HPDE6-E6E7 (cell line): ENCODE measurements around the gene PDE6G.

ENCODE experiments used
- DNase-seq: peaks from one replicate; pipeline ENCODE4 v3.0.0; 2011; ENCODE audit warnings: missing footprints; ENCODE audit errors: extremely low spot score

The PDE6G gene

DNA sequence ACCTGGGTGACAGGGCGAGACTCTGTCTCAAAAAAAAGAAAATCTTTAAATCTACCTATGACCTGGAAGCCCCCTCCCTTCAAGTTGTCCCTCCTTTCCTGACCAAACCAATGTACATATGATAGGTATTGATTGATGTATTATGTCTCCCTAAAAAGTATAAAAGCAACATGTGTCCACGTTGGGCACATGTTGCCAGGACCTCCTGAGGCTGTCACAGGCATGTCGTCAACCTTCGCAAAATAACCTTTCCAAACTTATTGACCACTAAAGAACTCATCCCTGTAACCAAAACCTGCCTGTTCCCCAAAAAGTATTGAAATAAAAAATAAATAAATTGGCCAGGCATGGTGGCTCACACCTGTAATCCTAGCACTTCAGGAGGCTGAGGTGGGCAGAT lies 5.7 kb upstream of the PDE6G start:
- DNase-seq, result no peak

DNA sequence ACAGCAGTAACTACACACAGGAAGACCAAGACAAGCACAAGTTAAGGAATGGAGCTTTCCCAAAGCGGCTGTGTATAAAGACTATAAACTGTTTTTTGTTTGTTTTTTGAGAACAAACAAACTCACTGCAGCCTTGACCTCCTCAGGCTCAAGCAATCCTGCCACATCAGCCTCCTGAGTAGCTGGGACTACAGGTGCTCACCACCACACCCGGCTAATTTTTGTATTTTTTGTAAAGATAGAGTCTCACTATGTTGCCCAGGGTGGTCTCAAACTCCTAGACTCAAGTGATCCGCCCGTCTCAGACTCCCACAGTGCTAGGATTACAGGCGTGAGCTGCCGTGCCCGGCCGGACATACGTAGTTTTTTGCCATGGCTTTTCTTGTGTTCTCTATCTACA lies 4.1 kb upstream of the PDE6G start:
- DNase-seq, result no peak

DNA sequence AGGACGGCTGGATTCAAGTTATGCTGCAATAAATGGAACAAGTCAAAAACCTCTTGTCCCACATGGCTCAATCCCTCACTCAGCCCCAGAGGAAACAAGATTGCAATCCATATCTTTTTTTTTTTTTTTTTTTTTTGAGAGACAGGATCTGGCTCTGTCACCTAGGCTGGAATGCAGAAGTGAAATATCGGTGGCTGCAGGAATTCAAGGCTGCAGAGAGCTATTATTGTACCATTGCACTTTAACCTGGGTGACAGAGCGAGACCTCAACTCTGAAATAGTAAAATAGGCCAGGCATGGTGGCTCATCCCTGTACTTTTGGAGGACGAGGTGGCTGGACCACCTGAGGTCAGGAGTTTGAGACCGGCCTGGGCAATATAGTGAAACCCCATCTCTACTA lies 2.7 kb upstream of the PDE6G start:
- no peak for DNase-seq

DNA sequence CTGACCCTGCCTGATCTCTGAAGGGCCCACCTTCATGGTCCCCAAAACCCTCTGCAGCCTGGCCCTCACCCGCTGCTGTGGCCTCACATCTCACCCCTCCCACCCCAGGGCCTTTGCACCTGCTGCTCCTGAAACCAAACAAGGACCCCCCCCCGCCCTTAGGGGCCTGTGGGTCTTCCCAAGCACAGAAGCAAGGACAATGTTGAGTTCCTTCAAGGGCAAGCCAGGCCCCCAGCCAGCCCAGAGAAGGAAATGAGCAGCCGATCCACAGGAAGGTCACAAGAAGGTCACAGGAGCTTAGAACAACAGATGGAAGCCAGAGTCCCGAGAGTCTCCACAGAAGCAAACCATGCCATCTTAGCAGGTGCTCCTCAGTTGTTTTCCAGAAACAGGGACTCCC lies 493 bp upstream of the PDE6G start:
- DNase-seq, result no peak

DNA sequence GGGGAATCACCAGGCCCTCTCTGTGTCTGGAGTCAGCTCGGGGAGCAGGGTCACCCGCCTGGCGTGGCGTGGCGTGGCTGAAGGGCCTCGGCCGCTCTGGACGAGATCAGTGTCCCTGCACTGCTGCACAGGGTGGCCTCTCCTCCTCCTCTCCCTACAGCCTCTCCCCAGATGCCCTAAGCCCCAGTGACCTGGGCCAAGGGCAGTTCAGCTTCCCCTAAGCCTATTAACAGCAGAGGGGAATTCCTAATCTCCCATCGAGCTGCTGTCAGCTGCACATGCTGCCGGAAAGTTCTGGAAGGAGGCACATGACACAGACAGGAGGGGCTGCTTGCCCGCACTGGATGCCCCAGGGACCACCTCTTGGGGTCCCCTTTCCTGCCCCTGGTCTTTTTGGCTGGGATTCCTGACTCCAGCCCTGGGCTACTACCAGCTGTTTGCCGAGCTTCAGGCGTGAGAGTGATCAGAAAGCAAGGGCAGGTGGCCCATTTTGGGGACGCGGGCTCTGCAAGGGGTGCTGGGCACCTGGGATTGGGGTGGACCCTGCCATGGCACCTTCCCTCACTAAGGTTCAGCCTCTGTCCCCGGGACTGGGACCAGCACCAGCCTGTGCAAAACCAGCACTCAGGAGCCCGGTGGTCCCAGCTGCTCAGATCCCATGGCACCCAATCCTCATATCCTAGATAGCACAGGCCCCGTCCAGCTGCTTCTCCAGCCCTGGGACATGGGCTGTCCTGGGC lies 794 bp downstream of the PDE6G start:
- DNase-seq, result no peak

DNA sequence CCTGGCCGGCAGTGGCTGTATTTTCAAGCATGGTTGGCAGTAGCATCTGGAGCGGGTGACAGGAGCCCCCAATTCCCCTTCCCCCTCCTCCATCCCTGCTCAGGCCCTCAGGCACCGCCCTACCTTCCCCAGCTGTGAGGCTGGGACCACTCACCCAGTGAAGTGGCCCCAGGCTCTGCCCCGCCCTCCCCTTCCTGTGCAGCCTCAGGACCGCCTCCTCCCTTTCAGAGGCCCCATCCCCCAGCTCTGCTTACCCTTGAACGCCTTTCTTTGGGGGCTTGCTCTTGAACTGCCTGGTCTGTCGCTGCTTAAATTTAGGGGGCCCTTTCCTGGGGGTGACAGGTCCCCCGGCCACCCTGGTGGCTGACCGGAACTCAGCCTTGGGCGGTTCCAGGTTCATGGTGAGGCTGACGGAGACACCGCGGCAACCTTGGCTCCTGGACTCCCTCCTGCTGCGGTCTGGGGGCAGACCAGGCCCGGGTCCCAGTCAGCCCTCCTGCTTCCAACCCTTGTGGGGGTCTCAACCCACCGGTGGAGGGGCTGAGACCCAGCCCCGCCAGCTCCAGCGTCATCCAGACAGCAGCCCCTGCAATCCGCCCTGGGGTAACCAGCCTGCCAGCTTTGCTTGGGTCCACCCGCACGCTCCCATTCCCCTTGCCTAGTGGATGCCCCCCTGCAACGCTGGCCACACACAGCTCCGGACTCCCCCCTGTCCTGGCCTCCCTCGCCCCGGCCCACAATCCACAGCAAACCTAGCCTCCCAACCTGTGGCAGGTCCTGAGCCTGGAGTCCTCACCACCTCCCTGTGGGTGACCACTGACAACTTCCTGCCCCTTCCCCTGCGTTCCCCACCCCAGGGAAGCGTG lies 3.2 kb downstream of the PDE6G start:
- DNase-seq, result no peak

DNA sequence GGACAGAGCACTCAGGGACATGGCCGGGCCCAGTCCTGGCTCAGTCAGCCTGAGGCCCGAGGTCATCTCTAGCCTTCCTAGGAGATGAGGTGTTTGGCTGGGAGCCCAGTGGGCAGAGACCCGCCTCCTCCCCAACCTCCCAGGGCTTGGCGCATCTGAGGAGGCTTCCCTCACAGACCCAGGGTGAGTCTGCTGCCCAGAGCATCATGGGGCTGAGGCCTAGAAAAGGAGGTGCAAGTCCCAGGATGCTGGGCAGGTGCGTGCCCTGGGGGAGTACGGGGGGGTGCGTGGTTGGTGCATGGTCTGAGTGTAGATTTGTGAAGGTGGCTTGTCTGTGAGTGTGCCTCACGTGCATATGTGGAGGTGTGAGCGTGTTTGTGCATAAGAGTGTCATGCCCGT lies 4.7 kb downstream of the PDE6G start:
- DNase-seq, result peak; percentile 70

DNA sequence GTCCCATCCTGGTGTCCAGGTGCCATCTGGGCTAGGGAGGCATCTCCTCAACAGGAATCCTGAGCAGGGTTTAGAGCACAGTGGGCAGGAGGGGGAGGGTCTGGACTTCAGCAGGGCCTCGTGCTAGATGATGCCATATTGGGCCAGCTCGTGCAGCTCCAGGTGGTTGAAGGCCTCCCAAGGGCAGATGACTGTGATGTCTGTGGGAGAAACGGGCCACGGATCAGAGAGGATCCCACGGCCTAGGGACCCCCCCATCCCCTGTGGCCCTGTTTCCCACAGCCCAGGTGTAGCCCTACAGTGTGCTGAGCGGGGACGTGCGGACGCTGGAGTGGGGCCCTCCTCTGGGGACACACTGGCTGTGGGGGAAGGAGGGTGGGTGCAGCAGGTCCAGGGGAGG lies 5.4 kb downstream of the PDE6G start:
- DNase-seq, result no peak

DNA sequence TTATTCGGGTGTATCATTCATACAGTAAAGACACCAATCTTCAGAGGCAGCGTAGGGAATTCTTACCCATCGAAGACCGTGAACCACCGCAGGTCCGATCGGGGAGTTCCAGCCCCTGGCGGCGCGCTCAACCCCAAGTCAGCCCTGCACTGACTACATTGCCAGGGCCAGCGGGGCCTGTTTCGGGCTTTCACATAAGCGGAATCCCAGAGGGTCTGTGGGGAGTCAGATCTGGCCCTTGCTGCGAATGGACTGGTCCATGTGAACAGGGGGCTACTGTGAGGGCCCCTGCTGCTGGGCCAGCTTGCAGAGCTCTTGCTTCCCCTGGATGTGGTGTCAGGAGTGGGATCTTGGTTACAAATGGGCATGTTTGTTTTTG lies 7.6 kb downstream of the PDE6G start:
- DNase-seq, result no peak

DNA sequence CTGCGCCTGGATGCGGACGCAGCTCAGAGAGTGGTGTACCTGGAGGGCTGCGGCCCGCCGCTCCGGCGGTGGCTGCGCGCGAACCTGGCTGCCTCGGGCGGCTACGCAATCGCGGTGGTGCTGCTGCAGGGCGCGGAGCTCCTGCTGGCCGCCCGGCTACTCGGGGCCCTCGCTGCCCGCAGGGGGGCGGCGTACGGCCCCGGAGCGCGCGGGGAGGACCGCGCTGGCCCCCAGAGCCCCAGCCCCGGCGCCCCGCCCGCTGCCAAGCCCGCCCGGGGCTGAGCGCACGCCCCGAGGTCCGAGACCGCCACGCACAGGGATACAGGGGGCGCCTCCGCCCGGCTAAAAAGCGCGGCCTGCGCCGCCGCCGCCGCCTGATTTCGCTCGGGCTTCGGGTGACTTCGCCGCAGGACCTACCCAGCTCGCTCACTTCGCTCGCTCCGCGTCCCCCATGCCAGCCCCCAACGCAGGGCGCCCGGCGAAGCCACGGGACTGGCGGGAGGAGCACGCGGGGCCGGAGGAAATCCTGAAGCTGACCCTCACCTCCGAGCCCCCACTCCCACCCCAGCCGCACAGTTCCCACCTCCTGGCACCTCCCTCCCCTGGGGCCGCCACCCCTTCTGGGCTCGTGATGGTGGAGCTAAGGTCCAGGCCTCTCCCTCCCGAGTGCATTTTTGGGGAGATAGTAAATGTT lies 8.2 kb downstream of the PDE6G start:
- no peak for DNase-seq

DNA sequence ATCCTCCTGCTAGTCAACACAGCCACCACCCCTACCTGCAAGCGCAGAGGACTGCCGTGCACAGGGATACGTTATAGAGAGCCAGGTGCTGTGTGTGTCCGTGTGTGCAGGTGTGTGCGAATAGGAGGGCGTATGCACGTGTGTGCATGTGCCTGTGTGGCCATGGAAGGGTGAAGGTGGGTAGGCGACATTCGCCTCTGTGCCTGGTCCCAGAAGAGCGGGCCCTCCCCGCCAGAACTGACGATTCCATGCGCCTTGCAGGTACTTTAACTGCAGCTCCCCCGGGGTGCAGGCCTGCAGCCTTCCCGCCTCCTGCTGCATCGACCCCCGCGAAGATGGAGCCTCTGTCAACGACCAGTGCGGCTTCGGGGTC lies 8.7 kb downstream of the PDE6G start:
- DNase-seq, result no peak

DNA sequence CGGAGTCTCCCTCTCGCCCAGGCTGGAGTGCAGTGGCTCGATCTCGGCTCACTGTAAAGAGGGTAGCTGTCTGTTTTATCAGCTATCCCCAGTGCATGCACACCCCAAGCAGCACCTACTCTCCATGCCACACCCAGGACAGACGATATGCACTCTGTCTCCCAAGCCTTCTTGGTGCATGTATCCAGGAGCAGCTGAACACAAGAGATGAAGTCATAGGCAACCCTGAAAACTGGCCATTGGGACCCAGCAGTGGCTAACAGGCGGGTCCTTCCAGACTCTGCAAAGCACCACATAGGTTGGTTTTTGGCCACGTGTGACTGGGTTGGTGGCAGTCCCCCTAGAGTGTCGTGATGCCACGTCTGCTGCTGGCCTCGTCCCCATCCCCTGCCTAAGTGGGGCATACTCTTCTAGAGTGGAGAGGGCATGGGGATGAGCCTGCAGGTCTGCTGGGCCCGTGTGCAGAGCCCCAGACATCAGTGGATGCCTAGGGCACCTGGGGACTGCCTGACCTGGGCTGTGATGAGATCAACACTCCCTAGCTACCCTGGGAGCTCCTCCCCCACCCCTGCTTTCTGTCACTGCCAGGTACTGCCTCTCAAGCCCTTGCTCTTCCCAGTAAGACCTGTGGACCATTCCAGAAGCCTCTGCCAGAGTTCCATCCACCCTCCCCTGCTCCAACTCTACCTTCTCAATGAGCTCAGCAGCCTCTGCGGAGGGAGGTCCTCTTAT lies 9.3 kb downstream of the PDE6G start:
- no peak for DNase-seq

DNA sequence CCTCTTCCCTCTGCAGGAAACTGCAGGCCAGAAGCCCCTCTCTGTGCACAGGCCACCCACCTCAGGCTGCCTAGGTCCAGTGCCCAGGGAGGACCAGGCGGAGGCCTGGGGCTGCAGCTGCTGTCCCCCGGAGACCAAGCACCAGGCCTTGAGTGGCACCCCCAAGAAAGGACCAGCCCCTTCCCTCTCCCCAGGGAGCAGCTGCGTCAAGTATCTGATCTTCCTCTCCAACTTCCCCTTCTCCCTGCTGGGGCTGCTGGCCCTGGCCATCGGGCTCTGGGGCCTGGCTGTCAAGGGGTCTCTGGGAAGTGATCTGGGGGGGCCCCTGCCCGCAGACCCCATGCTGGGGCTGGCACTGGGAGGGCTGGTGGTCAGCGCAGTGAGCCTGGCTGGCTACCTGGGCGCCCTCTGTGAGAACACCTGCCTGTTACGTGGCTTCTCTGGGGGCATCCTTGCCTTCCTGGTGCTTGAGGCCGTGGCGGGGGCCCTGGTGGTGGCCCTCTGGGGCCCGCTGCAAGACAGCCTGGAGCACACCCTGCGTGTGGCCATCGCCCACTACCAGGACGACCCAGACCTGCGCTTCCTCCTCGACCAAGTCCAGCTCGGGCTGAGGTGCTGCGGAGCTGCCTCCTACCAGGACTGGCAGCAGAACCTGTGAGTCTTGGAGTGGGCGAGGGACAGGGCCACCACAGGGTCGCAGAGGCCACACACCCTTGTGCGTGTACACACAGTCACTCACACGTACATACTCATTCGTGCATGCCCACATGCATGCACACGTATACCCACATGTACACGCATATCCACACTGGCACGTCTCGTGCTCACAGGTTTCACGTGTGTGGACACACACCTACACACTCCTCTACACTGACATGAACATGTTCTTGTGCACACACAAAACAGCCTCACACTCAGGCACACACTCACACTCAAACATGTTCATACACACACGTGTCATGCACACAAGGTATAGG lies 11.1 kb downstream of the PDE6G start:
- DNase-seq, result no peak

DNA sequence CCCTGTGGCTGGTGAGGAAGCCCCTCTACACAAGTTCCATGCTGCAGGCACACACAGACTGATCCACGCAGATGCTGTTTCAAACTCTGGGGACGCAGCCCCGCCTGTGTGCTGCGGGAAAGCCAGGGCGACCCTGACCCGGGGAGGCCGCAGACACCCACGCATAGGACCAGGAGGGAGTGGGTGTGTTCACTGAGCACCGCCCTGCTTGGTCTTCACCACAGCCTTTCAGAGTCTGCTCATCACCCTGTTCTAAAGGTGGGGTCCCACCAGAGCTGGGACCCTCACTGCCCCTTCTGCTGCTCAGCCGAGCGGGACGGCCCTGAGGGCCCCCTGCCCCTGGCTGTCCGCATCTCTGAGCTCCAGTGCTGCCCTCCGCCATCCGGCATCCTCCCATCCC lies 11.8 kb downstream of the PDE6G start:
- no peak for DNase-seq

DNA sequence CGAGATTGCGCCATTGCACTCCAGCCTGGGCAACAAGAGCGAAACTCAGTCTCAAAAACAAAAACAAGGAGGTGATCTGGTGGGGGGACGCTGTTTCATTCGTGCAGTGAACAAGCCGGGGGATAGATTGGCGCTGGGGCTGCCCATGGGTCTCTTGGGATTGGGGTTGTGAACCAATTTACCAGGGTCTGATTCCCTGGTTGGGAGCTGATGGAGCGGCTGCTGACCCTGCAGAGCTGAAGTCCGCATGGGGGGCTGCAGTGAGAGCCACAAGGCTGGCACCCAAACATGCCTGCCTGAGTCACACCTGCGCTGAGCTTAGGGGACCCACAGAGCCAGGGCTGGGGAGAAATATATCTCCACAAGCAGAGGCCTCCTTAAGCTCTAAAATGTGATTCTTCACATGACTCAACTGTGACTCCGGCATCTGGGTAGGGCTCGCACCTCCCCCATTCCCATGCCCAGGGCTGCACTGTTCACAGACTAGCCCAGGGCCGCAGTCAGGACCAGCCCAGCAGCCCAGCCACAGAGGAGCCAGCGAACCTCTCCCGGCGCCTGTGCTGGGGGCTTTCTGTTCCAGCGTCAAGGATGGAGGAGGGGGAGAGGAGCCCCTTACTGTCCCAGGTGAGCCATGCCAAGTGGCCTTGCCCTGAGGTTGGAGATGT lies 14.4 kb downstream of the PDE6G start:
- peak; percentile 99 for DNase-seq

DNA sequence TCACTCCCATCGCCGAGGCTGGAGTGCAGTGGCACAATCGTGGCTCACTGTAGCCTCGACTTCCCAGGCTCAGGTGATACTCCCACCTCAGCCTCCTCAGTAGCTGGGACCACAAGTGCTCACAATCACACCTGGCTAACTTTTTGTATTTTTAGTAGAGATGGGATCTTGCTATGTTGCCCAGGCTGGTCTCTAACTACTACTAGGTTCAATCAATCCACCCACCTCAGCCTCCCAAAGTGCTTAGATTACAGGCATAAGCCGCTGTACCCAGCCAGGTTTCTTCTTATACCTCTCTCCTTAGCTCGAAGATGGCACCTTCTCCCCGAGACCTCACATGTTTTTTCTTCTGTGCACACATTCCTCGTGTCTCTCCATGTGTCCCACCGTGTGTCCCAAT lies 16.3 kb downstream of the PDE6G start:
- DNase-seq, result no peak

DNA sequence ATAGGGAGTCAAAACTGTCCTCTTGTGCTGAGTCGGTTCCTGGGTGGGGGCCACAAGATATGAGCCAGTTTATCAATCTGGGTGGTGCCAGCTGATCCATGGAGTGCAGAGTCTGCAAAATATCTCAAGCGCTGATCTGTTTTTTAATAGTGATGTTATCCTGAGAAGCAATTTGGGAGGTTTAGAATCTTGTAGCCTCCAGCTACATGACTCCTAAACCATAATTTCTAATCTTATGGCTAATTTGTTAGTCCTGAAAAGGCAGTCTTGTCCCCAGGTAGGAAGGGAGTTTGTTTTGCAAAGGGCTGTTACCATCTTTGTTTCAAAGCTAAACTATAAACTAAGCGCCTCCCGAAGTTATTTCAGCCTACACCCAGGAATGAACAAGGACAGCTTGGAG lies 17.7 kb downstream of the PDE6G start:
- no peak for DNase-seq

DNA sequence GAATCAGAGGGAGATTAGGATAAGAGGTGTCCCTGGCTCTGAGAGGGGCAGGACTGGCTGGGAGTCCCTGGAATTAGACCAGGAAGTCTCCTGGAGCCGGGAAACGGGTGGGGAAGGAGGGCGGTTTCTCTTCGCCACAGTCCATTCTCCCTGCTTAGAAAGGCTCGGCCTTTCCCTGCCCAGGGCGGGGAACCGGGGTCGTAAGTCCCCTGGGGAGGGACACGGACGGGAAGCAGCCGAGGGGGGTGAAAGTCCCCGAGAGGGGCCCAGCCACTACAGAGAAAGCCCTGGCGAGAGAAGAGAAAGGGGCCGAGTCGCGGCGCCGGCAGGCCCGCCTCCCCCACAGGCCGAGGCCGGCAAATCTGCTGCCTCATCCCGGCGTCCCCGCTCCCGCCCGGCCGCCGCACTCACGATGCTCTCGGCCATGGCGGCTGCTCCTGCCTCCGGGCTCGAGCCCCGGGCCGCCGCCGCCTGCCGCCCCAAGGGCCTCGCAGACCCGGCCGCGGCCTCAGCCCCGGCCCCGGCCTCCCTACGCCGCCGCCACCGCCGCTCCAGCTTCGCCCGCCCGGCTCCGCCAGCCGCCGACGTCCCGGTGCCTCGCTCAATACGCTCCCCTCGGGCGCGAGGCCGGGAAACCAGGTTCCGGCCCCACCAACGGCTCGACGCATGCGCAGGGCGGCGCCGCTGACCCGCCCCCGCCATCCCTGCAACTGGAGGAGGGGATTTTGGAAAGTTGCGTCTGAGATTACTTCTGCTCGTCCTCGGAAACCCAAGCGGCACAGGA lies 19.6 kb downstream of the PDE6G start, which contains the start of the genes NPLOC4 and TSPAN10:
Gene NPLOC4, minus strand, starts transcription at position 608 of the 784 bp plus-strand sequence. Its CDS starts 182 bp downstream, at position 426.
Gene TSPAN10, plus strand, starts transcription at position 692 of the 784 bp plus-strand sequence. CDS start 5,217 bp downstream, outside the sequence.
- DNase-seq, result peak; percentile 92

DNA sequence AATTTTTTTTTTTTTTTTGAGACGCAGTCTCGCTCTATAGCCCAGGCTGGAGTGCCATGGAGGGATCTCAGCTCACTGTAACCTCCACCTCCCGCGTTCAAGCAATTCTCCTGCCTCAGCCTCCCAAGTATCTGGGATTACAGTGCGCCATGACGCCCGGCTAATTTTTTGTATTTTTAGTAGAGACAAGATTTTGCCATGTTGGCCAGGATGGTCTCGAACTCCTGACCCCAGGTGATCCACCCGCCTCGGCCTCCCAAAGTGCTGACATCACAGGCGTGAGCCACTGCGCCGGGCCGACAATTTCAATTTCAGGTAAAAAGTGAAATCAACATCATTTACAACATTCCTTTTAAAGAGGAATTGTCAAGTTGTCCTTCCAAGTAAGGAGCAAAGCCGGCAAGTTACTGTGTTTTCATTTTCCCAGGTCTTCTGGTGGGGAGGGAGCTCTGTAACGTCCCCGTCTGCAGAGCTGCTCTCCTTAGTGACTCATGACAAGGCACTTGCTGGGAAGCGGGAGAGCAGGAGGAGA lies 20.3 kb downstream of the PDE6G start:
- DNase-seq, result peak; percentile 41
